Pancreas (tissue), 10 donors: ENCODE measurements around the gene SLK. TPM values are rescaled to one million over a fixed set of nuclear protein-coding genes. Genes with fewer than 3 reads are reported as not detected.
A peak's percentile ranks its signal among the peaks of the same experiment; 100 is the strongest.

Source experiments
- ATAC-seq, 4 donors: fragments of 200-7000 bp; cut with Tn5 transposase; one replicate each; pipeline versions ENCODE4 v1.8.0 to v1.9.1; 2020; ENCODE audit warnings: mild to moderate bottlenecking in 4 of 4, moderate library complexity in 4 of 4
- DNase-seq, 6 donors: peaks; one replicate each; pipeline ENCODE4 v3.0.0-alpha.2; 2020
- FAIRE-seq: peaks from 2 replicates; lab custom pipeline; 2012; peaks lifted over from hg19 to GRCh38; lab: Jason Lieb, UNC
- H3K27ac ChIP-seq, 4 donors: fragments of 200-600 bp; sonication (generic); 1 replicate in 3 of 4; 2 replicates in 1 of 4; pipeline versions ENCODE4 v1.5.0 to v1.8.0; 2020
- H3K27me3 ChIP-seq, 4 donors: fragments of 200-600 bp; one replicate each; pipeline ENCODE4 v1.8.0; 2021
- H3K36me3 ChIP-seq, 3 donors: fragments of 200-600 bp; sonication (generic) in 1 of 3; one replicate each; pipeline versions ENCODE4 v1.5.0 to v1.8.0; 2020 to 2021
- H3K4me1 ChIP-seq, 3 donors: fragments of 200-600 bp; one replicate each; pipeline ENCODE4 v1.8.0; 2021
- H3K4me3 ChIP-seq, 4 donors: fragments of 200-600 bp; sonication (generic) in 2 of 4; one replicate each; pipeline versions ENCODE4 v1.5.0 to v1.8.0; 2020 to 2021
- H3K9me3 ChIP-seq, 4 donors: fragments of 200-600 bp; one replicate each; pipeline ENCODE4 v1.8.0; 2021
- WGBS, 2 donors: extraction: QIAGEN DNeasy Blood & Tissue Kit; methylation state at CpG; one replicate each; pipeline ENCODE4 v1.1.7; 2013; 5-methylcytosine and 5-hydroxymethylcytosine counted together
- intact Hi-C, 3 donors: fragments of 100-400 bp; cut with DNase I; formaldehyde crosslinking; loops; one replicate each; pipeline versions ENCODE4 v1.11.1 to v1.14.2; 2022
- polyA plus RNA-seq, 2 donors: library from polyadenylated mRNA; stranded (reverse); fragments of 200-250 nt; gene quantifications; one replicate each; pipeline ENCODE4 v1.2.3, GENCODE V29; 2013
- total RNA-seq, 6 donors: library from RNA; stranded (reverse); fragmentation: NEBNext Ultra II Directional in 4 of 6; extraction: Animal tissue kit (Norgen Biotek cat#: 25700) in 4 of 6; gene quantifications; one replicate each; pipeline versions ENCODE4 v1.2.1 to v1.2.4, GENCODE V29; 2021 to 2023
- TF ChIP-seq, protein P1 (sequence below), 4 donors: fragments of 200-600 bp; sonication (generic) in 3 of 4; IDR thresholded peaks; one replicate each; pipeline versions ENCODE4 v1.5.0 to v1.8.0; 2021; ENCODE audit warnings: antibody characterized with exemption in 4 of 4
- donor health status: healthy with polysubstance abuse.
- donor health status: DM: no; HTN: no; CAD: no; lungs with moderate emphysema.
- donor health status: DM: no; HTN: no; CAD: no.
- donor health status: control.
- donor health status: control.
- donor health status: Bipolar disorder and iron deficiency.
- donor health status: DM: yes; HTN: yes; CAD: no.
- donor health status: DM: no; HTN: no; CAD: no.
- donor health status: DM: no; HTN: no; CAD: no.
- donor health status: DM: yes; HTN: yes; CAD: no.

SLK gene
- total and polyA plus RNA-seq, 8 donors: 6.0 to 20.1 (median 13.4) TPM

DNA sequence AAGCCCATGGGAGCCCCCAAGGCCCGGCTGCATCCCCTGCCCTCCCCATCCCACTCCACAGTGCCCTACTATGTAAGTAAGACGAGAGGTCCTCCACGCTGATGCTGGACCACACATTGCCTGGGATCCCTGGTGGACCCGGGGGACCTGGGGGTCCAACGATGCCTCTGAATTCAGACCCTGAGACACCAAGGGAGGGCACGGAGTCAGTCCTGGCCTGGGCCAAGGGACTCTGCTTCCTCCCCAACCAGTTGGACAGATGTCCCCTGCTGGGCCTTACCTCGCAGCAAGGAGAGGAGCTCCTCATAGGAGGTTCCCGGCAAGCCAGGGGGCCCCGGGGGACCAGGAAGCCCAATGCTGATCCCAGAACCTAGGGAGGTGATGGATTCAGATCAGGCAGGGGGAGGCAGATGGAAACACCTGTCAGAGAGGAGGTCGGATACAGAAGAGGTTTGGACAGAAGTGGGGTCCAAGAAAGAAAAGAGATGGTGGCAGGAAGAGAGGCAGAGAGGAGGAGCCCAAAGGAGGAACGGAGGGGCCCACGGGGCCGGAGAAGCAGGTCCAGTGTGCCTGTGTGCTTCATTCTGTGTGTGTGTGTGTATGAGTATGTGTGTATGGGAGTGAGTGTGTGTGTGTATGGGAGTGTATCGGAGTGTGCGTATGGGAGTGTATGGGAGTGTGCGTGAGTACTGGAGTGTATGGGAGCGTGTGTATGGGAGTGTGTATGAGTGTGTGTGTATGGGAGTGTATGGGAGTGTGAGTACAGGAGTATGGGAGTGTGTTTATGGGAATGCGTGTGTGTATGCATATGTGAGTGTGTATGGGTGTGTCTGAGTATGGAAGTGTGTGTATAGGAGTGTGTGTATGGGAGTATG lies 68.5 kb downstream of the SLK start:
- intact Hi-C loops: no loop called here
- Histone ChIP-seq H3K27ac (no peak overlapping the region), H3K9me3 (no peaks in the 10 kb centered on the region), H3K4me1 (no peaks in the 10 kb centered on the region), H3K27me3 (no peaks in the 10 kb centered on the region), H3K4me3 (no peak overlapping the region), H3K36me3 (no peaks in the 10 kb centered on the region)
- TF ChIP-seq, protein P1, sequence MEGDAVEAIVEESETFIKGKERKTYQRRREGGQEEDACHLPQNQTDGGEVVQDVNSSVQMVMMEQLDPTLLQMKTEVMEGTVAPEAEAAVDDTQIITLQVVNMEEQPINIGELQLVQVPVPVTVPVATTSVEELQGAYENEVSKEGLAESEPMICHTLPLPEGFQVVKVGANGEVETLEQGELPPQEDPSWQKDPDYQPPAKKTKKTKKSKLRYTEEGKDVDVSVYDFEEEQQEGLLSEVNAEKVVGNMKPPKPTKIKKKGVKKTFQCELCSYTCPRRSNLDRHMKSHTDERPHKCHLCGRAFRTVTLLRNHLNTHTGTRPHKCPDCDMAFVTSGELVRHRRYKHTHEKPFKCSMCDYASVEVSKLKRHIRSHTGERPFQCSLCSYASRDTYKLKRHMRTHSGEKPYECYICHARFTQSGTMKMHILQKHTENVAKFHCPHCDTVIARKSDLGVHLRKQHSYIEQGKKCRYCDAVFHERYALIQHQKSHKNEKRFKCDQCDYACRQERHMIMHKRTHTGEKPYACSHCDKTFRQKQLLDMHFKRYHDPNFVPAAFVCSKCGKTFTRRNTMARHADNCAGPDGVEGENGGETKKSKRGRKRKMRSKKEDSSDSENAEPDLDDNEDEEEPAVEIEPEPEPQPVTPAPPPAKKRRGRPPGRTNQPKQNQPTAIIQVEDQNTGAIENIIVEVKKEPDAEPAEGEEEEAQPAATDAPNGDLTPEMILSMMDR (IDR thresholded peaks at IDR 0.05): no peak
- DNase-seq (peak in 1 of 6 donors; percentile 64), ATAC-seq (peak in 1 of 4 donors; percentile 10), FAIRE-seq (no peak)
- WGBS, 2 donors: 81 to 85% methylated on average over 18 of the region's 18 CpGs

- Histone ChIP-seq H3K4me1 (no peaks in the 10 kb centered on the region), H3K36me3 (no peaks in the 10 kb centered on the region), H3K4me3 (no peak overlapping the region), H3K9me3 (no peaks in the 10 kb centered on the region), H3K27ac (no peak overlapping the region), H3K27me3 (no peaks in the 10 kb centered on the region)
- intact Hi-C loops: no loop called here
- TF ChIP-seq, protein P1 (IDR thresholded peaks at IDR 0.05): no peak
- ATAC-seq (peak in 2 of 4 donors; percentile 14 to 20), FAIRE-seq (no peak), DNase-seq (no peak)
- 40 to 48% methylated on average over 3 of the region's 3 CpGs for WGBS, 2 donors
Observed at GRCh38 chr10:104036069-104036384, 69.1 kb downstream of the SLK start.

DNA sequence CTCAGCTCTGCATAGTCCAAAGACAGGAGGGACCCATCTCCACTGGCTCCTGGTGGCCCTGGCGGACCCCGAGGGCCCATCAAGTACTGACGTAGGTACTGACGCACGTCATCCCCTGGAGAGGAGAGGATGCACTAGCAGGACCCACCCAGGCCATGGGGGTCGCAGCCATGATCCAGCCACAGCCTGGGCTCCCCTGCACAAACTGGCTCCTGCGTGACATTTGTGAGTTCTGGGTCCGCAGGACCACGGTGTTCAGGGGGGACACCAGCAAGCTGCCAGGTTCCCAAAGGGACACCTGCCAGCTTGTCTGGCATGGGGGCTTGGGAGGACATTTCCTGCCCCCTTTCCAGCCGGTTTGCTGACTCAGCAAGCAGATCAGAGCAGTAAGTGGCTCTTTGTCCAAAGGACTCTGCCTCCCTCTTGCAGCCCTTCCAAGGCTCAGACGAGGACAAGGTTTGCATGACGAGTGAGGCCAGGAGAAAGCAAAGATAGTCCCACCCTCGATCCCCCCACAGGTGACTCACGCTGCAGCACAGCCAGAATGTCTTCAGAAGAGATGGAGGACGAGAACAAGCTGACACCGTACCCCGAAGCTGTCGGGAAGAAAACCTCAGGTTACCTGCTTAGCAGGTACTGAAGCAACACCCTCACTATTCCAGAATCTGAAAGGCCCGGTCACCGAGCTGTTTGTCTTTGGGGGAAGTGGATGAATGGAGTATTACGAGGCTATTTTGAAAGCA lies 69.7 kb downstream of the SLK start:
- no peaks in the 10 kb centered on the region for H3K27me3 ChIP-seq
- TF ChIP-seq, protein P1 (IDR thresholded peaks at IDR 0.05): no peak
- DNase-seq: peak in 1 of 6 donors; percentile 46
- H3K27ac ChIP-seq: no peak overlapping the region
- H3K36me3 ChIP-seq: no peaks in the 10 kb centered on the region
- H3K4me1 ChIP-seq: no peaks in the 10 kb centered on the region
- intact Hi-C loops: no loop called here
- 58 to 66% methylated on average over 21 of the region's 21 CpGs for WGBS, 2 donors
- H3K4me3 ChIP-seq: no peak overlapping the region
- H3K9me3 ChIP-seq: no peaks in the 10 kb centered on the region
- ATAC-seq: no peak
- FAIRE-seq: no peak

DNA sequence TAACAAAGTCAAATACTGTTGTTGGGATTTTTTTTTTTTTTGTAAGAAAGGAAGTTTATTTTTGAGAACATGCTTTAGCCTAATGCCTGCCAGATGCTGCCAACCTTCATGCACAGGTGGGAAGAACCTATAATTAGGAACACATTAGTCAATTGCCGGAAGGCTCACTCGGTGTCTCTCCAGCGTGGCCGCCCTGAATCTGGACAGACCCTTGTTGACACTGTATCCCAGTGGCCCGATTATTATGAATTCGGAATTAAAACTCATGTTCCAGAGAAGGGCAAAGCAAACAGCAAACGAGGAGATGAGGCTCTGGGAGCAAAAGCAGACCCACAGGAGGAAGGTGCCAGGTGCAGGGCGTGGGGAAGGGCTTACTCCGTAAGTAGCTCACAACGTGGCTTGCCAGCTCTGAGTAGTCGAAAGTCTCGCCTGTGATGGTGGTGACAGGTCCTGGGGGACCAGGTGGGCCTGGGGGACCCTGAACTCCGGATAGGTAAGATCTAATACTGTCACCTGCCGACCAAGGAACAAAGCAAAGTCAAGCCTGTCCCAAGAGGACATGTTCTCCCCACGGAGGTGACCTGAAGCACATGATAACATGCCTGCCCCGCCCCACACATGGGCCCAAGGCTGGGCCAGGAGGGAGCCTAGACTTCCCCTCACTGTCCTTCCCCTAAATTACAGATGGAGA lies 70.5 kb downstream of the SLK start:
- Histone ChIP-seq H3K27ac (no peak overlapping the region), H3K4me1 (no peaks in the 10 kb centered on the region), H3K27me3 (no peaks in the 10 kb centered on the region), H3K9me3 (no peaks in the 10 kb centered on the region), H3K36me3 (no peaks in the 10 kb centered on the region), H3K4me3 (no peak overlapping the region)
- 64 to 66% methylated on average over 16 of the region's 16 CpGs for WGBS, 2 donors
- TF ChIP-seq, protein P1 (IDR thresholded peaks at IDR 0.05): no peak
- DNase-seq: no peak
- no peak for FAIRE-seq
- intact Hi-C loops: no loop called here
- ATAC-seq: peak in 2 of 4 donors; percentile 35 to 55
